Left hindlimb (tissue), 1 donor: ENCODE measurements around the gene COG3.

ENCODE experiments used
- DNase-seq: peaks from one replicate; pipeline ENCODE4 v3.0.0-alpha.2; 2018

Gene COG3

GRCh38 chr13:45564133-45564776 lies 99.5 kb downstream of the COG3 start:
- no peak for DNase-seq

DNA sequence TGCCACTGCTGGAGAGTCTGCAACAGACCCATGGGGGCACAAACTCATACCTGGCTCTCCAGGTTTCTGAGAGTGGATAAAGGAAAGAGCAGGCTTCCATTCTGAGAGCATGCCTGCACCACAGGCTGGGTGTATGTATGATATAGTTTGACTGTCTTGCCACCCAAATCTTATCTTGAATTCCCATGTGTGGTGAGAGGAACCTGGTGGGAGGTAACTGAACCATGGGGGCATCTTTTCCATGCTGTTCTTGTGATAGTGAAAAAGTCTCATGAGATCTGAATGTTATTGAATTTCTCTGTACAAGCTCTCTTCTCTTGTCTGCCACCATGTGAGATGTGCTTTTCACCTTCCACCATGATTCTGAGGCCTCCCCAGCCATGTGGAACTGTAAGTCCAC lies 100.6 kb downstream of the COG3 start:
- DNase-seq = no peak

GRCh38 chr13:45575146-45575829 lies 110.5 kb downstream of the COG3 start:
- no peak for DNase-seq

- DNase-seq = no peak
Observed at GRCh38 chr13:45575830-45576180, 111.1 kb downstream of the COG3 start.

GRCh38 chr13:45576466-45576865 lies 111.7 kb downstream of the COG3 start:
- no peak for DNase-seq

GRCh38 chr13:45582408-45583076 lies 117.8 kb downstream of the COG3 start:
- no peak for DNase-seq

DNA sequence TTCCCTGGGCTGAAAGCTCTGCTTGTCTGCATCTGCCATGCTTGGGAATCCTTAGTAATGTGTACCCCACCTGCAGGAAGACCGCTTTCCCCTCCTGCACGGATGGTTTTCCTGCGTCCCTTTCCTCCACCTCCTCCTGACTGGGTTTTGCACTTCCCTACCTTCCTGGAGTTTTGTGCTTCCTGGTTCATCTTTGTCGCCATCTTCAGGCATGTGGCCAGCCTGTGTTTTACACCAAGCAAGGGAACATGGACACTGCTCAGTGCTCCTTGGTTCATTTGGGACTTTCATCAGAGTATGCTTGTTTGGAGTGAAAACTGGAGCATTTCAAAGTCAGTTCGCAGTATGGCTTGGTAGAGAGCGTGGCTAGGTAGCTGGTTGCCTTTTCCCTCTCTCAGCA lies 120.1 kb downstream of the COG3 start:
- DNase-seq = no peak
